Skeletal muscle tissue (tissue), 4 donors: ENCODE data around the gene POU2F2. TPM values are rescaled to one million over a fixed set of nuclear protein-coding genes. Genes with fewer than 3 reads are reported as not detected.

Source experiments
- H3K27ac ChIP-seq: one replicate; pipeline ENCODE4 v1.7.0; 2013; ENCODE audit warnings: mild to moderate bottlenecking, low read depth, low read length, inconsistent platforms
- H3K27me3 ChIP-seq, 3 donors: one replicate each; pipeline ENCODE4 v1.7.0; 2013; ENCODE audit warnings: low read length in 3 of 3; ENCODE audit not compliant: control insufficient read depth in 3 of 3, insufficient read depth in 3 of 3
- H3K36me3 ChIP-seq, 3 donors: one replicate each; pipeline ENCODE4 v1.7.0; 2013; ENCODE audit warnings: low read length in 3 of 3; ENCODE audit not compliant: control insufficient read depth in 3 of 3, insufficient read depth in 3 of 3
- H3K4me1 ChIP-seq, 3 donors: one replicate each; pipeline ENCODE4 v1.7.0; 2013; ENCODE audit warnings: low read length in 3 of 3, mild to moderate bottlenecking in 3 of 3; ENCODE audit not compliant: control insufficient read depth in 3 of 3, insufficient read depth in 3 of 3
- H3K4me3 ChIP-seq, 3 donors: one replicate each; pipeline ENCODE4 v1.7.0; 2013; ENCODE audit warnings: low read length in 3 of 3
- H3K9ac ChIP-seq, 3 donors: one replicate each; pipeline ENCODE4 v1.7.0; 2013; ENCODE audit warnings: low read length in 3 of 3, mild to moderate bottlenecking in 3 of 3, moderate library complexity in 2 of 3, low read depth in 1 of 3
- H3K9me3 ChIP-seq, 3 donors: one replicate each; pipeline ENCODE4 v1.7.0; 2013; ENCODE audit warnings: low read length in 3 of 3; ENCODE audit not compliant: control insufficient read depth in 3 of 3
- total RNA-seq: library from RNA; depleted of rRNA; stranded (reverse); fragments of >200 nt; gene quantifications from one replicate; pipeline ENCODE4 v1.2.3, GENCODE V29; 2014
- donor health status: Osteomylitis.

Gene POU2F2
- total RNA-seq: 0.52 TPM

DNA sequence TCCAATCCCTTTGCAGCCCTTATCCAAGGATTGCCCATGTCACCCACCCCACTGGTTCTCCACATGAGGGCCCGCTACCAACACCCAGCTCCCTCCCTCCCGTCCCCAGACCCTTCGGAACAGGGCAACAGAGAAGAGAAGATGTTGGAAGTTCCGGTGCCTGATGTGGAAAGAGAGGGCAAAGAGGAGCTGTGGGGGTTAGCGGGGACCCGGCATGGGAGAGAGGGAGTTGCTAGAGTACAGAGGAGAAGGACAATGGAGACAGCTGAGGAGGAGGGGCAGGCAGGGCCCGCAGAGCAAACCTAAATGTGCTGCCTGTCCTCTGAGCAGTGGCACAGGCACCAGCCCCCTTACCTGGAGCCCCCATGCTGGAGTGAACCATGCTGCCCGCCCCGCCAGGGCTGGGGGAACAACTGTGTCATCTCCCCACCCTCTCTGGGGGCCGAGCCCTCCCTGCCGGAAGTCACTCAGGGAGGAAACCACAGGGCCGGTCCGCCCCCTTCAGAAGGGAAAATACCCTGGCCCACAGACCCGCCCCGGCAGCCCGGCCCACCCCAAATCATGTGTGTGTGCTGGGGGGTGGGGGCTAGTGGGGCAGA lies at the start of gene POU2F2:
Gene POU2F2 (minus strand): TSS at position 417 of the 599 bp plus-strand sequence. CDS start 35 bp downstream, at position 382.
- Histone ChIP-seq H3K4me1 (peaks cover 10 to 16% (median 12%) of the 10 kb centered on the region in 3 donors), H3K27ac (no peak within 1 kb of the TSS), H3K9ac (peak within 1 kb of the TSS in 2 of 3 donors; percentile 28 to 45), H3K27me3 (peaks cover 34 to 50% (median 38%) of the 10 kb centered on the region in 3 donors), H3K9me3 (no peaks in the 10 kb centered on the region), H3K4me3 (peak within 1 kb of the TSS; percentile 51 to 61 (median 55)), H3K36me3 (no peaks in the 10 kb centered on the region)

DNA sequence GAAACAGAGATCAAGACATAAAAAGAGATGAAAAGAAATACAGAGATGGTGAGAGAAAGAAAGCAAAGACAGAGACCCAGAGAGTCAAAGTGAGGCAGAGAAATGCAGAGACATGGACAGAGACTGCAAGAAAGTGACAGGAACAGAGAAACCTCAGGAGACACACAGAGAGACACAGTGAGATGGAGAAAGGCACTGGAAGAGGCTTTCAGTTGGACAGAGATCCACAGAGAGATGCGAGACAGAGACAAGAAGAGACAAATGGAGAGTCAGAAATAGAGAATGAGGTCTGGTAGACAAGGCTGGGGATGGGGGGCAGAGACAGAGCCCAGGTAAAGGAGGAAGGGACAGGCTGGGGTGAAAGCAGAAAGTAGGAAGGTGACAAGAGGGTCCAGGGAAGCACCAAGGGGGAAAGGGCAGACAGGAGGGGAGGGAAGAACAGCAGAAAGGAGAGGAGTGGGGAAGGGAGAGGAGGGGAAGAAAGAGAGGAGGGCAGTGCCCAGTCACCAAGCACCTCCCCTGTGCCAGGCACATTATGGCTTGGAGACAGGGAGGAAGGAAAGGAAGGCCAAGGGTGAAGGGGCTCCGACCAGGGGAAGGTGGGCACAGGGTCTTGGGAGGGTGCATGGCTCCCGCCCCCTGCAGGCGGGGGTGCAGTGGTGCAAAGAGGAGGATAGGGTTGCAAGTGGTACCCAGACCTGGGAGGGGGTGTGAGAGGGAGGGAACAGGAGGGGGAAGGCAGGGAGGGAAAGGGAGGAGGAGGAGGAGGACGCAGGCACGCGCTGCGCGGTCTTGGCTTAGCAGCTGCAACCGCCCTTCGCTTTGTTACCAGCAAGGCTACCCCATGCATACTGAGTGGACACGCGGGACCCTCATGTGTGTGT lies 46.8 kb upstream of the POU2F2 start:
- no peaks in the 10 kb centered on the region for H3K36me3 ChIP-seq
- H3K27ac ChIP-seq: no peak overlapping the region
- no peaks in the 10 kb centered on the region for H3K9me3 ChIP-seq
- H3K4me3 ChIP-seq: no peak overlapping the region
- H3K4me1 ChIP-seq: peaks cover 7 to 12% (median 10%) of the 10 kb centered on the region in 3 donors
- no peak overlapping the region for H3K9ac ChIP-seq
- peaks cover 71 to 83% (median 71%) of the 10 kb centered on the region in 3 donors for H3K27me3 ChIP-seq

DNA sequence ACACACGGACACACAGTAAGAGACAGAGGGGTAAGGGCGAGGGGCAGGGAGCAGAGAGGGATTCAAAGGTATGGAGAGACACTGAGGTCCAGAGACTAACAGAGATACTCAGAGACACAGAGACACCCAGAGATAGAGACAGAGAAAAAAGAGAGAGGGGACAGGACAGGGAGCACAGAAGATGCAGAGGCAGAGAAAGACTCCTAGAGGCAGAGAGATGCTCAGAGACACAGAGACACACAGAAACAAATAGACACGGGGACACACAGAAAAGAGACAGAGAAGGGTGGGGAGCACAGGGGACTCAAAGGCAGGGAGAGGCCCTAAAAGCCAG lies 45.4 kb upstream of the POU2F2 start:
- H3K36me3 ChIP-seq: no peaks in the 10 kb centered on the region
- H3K4me1 ChIP-seq: peaks cover 7 to 12% (median 10%) of the 10 kb centered on the region in 3 donors
- no peaks in the 10 kb centered on the region for H3K9me3 ChIP-seq
- no peak overlapping the region for H3K4me3 ChIP-seq
- peaks cover 72 to 86% (median 74%) of the 10 kb centered on the region in 3 donors for H3K27me3 ChIP-seq
- no peak overlapping the region for H3K9ac ChIP-seq
- H3K27ac ChIP-seq: no peak overlapping the region

DNA sequence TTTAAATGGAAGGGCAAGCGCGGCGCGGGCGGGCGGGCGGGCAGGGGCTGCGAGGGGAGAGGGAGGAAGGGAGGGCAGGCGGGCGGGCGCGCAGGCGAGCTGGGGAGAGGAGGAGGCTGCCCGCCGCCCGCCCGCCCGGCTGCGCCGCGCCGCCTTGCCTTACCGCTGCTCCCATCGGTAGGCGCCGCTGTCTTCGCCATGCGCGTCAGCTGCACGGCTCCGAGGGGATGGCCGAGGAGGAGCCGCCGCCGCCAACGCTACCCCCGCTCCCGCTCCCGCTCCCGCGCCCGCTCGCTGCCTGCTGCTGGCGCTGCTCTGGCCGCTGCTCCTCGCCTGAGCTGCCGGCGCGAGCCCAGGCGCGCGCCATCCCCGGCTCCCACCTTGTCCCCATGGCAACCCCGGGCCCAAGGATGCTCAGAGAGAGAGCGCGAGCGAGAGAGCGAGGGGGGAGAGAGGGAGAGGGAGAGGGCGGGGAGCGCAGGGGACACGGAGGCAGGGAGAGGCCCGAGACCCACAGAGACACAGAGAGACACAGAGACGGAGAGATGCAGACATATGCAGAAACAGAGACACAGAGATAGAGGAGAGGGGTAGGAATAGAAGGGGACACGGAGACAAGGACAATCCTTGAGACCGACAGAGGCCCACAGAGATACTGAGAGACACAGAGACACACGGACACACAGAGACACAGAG lies 44.9 kb upstream of the POU2F2 start:
- Histone ChIP-seq H3K27ac (no peak overlapping the region), H3K4me3 (peak overlapping the region in 1 of 3 donors; percentile 29), H3K9me3 (no peaks in the 10 kb centered on the region), H3K9ac (no peak overlapping the region), H3K27me3 (peaks cover 68 to 87% (median 73%) of the 10 kb centered on the region in 3 donors), H3K4me1 (peaks cover 7 to 12% (median 10%) of the 10 kb centered on the region in 3 donors), H3K36me3 (no peaks in the 10 kb centered on the region)

DNA sequence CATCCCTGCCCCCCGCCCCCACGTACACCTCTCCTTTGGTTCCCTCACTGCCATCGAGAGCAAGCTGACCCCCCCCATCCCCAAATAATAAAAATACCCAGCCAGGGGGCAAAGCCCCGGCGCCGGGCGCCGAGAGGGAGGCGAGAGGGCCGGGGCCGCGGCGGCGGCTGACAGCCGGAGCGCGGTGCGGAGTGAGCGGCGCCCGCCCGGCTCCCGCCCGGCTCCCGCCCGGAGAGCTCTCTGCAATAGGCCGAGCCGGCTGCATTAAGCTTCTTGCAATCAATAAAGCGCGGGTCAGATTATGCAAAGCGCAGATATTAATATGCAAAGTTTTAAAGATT lies 44.4 kb upstream of the POU2F2 start:
- Histone ChIP-seq H3K27ac (no peak overlapping the region), H3K27me3 (peaks cover 66 to 82% (median 72%) of the 10 kb centered on the region in 3 donors), H3K4me1 (peaks cover 7 to 12% (median 10%) of the 10 kb centered on the region in 3 donors), H3K9me3 (no peaks in the 10 kb centered on the region), H3K9ac (peak overlapping the region in 1 of 3 donors; percentile 33), H3K36me3 (no peaks in the 10 kb centered on the region), H3K4me3 (peak overlapping the region; percentile 56 to 61 (median 57))

DNA sequence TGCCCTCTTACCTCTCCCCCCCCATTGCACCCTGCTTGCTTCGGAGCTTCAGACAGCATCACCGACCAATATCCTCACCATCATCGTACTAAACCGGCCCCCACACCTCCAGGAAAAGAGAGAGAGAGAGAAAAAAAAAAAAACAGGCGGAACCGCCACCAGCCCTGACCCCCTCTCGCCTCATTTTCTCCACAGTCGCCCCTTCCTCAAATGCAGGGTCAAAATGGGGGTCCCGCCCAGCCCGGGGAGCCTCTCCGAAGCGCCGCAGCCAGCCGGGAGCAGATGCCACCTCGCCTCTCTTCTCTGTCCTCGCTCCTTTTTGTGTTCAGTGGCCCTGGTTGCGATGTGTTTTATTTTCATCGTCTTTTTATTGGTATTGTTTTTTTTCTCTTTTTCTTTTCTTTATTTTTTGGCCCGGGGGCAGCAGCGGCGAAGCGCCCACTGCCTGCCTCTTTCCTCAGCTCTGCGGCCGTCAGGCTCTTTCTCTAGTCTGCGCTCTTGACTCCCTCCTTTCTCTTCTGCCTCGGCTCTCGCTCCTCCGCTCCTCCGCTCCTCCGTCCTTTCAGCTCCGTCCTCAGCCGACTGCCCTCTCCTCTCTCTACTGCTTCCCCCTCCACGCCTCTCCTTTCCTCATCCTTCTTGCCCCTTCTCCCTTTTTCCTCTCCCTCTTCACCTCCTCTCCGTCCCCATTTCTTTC lies 43.9 kb upstream of the POU2F2 start:
- Histone ChIP-seq H3K36me3 (no peaks in the 10 kb centered on the region), H3K27me3 (peaks cover 64 to 80% (median 74%) of the 10 kb centered on the region in 3 donors), H3K4me3 (peak overlapping the region; percentile 56 to 61 (median 57)), H3K9me3 (no peaks in the 10 kb centered on the region), H3K4me1 (peaks cover 7 to 12% (median 10%) of the 10 kb centered on the region in 3 donors), H3K27ac (no peak overlapping the region), H3K9ac (peak overlapping the region in 1 of 3 donors; percentile 33)

DNA sequence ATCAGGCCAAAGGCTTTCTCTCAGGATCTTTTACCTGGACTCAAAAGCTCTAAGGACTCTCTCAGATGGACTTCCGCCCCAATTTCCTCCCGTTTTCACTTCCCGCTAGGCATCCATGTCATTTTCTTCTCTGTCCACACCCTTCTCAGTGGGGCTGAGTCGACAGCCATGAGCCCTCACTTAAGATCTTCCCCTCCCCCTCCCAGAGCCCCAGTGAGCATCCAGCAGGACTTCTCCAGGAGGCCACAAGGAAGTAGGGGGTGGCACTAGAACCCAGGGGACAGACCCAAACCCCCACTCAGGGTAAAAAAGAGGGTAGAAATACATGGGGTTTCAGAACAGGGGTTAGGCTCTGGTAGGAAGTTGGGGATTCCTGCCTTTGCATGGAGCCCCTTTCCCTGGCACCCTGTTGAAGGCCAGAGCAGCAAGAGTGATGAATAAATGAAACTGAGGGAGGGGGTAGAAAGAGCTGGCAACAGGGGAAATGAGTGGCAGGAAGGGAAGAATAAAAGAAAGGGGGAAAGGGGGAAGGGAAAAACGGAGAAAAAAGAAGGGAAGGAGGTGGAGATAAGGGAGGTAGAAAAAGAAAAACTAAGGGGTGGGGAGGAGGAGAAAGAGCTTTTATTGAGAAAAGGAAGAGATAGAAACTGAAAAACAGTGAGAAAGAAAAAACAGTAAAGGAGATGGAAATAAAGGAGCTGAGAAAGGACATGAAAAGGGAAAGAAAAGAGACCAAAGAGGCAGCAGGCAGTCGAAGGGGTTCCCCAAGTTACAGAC lies 42.9 kb upstream of the POU2F2 start:
- Histone ChIP-seq H3K9me3 (no peaks in the 10 kb centered on the region), H3K36me3 (no peaks in the 10 kb centered on the region), H3K4me1 (peaks cover 7 to 12% (median 10%) of the 10 kb centered on the region in 3 donors), H3K9ac (no peak overlapping the region), H3K4me3 (no peak overlapping the region), H3K27me3 (peaks cover 60 to 75% (median 70%) of the 10 kb centered on the region in 3 donors), H3K27ac (no peak overlapping the region)

DNA sequence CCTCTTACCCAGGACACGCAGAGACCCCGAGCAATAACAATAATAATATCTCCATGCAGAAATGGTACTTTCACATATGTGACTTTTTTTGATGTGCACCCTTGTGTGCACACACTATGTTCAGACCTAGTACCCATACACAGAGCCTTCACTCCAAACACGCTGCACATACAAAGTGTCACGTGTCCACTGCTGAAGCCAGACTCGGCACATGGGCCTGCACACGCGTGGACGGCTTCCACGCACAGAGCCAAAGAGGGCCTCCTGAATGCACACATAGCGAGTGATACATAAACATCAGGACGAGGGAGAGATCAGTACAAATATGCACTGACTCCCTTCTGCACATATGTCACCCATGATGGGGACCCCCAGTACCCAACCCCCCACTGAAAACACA lies 41.9 kb upstream of the POU2F2 start:
- Histone ChIP-seq H3K4me1 (peaks cover 7 to 12% (median 10%) of the 10 kb centered on the region in 3 donors), H3K27me3 (peaks cover 50 to 72% (median 64%) of the 10 kb centered on the region in 3 donors), H3K9ac (no peak overlapping the region), H3K27ac (no peak overlapping the region), H3K36me3 (no peaks in the 10 kb centered on the region), H3K4me3 (no peak overlapping the region), H3K9me3 (no peaks in the 10 kb centered on the region)

DNA sequence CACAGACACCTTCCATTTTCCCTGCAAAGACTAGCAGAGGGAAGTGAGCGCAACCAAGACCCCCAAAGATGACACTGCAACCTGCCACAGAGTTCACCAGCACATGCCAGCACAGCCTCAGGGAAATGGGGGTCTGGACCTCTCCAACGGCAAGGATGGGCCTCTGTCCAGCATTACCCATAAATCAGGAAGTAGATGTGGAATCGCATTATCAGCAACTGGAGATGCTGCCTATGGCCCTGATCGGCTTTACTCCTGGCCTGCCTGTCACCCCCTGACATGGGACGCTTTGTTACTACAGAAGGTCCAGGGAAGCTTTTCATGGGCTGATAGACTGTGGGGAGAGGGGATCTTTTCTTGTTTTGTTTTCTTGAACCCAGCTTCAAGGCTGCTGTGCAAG lies 41.4 kb upstream of the POU2F2 start:
- Histone ChIP-seq H3K9ac (no peak overlapping the region), H3K4me1 (peaks cover 7 to 12% (median 10%) of the 10 kb centered on the region in 3 donors), H3K4me3 (no peak overlapping the region), H3K9me3 (no peaks in the 10 kb centered on the region), H3K27ac (no peak overlapping the region), H3K27me3 (peaks cover 45 to 68% (median 60%) of the 10 kb centered on the region in 3 donors), H3K36me3 (no peaks in the 10 kb centered on the region)
